Measurements from ENCODE around the gene CTDSP2. TPM values are rescaled to one million over a fixed set of nuclear protein-coding genes. Genes with fewer than 3 reads are reported as not detected.

The CTDSP2 gene
- total and polyA plus RNA-seq, 2 of the 8 experiments (the other 6 are each of a cell fraction or from before 2014, with no cell fraction given) = 71.3 to 91.7 TPM

DNA sequence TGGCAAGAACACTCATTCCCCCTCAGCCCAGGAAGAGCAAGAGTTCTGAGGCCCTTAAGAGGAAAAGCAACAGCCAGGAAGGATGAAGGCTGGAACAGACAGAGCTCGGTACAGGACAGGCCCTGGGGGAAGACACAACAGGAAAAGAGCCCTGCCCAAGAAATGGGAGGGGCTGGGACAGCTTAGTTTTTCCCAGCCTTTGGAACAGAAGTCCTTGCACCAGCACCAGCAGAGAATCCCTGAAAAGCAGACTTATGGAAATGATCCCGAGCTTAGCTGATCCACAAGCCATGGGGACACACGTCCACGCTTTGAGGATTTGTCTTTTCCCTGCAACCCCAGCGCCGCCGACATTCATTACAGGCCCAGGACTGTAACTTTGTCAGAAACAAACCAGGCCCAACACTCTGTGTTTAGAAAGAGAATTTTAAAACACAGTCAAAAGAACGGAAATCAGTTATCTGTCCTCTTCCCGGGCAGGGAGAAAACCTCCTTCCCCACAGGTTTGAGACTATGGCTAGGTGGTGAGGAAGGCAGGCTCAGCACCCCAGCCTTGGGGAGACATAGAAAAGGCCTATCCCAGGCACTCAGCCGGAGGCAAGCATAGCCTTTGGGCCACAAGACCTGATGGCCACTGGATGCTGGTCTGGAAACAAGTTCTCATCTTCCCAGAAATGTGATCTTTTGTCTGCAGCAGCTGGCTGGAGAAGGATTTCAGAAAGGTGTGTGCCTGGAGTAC is 24.0 kb downstream of the CTDSP2 start:
- Histone ChIP-seq H3K9me3 (ENCODE audit: insufficient read depth in 2 of 2, low read depth in 1 of 2, low read length in 1 of 2) (no peaks in the 10 kb centered on the region), H3K4me3 (ENCODE audit: extremely low read depth in 1 of 4, insufficient read depth in 2 of 4, low read depth in 3 of 4, low read length in 4 of 4) (no peak overlapping the region), H2BK15ac (ENCODE audit: low read length) (no peak overlapping the region), H2BK12ac (ENCODE audit: low read depth, low read length) (no peak overlapping the region), H2BK120ac (replicated peaks; ENCODE audit: low read depth, low read length) (no peak overlapping the region), H3K27me3 (replicated peaks in 1 of 4; ENCODE audit: control insufficient read depth in 3 of 4, extremely low read depth in 1 of 4, insufficient read depth in 3 of 4, low read length in 3 of 4) (no peaks in the 10 kb centered on the region), H3K79me1 (ENCODE audit: low read depth, low read length) (no peaks in the 10 kb centered on the region), H3K18ac (ENCODE audit: extremely low read depth, low read length) (no peak overlapping the region), H4K5ac (ENCODE audit: insufficient read length, low read depth, low read length) (no peak overlapping the region), H3K4me2 (ENCODE audit: insufficient read depth in 1 of 2, low read depth in 2 of 2, low read length in 2 of 2) (no peak overlapping the region), H3K14ac (ENCODE audit: insufficient read length) (no peak overlapping the region), H4K20me1 (replicated peaks in 1 of 2; ENCODE audit: control insufficient read depth in 1 of 2, insufficient read depth in 2 of 2, low read length in 2 of 2) (peaks cover 11 to 13% of the 10 kb centered on the region in 2 experiments), H3K23ac (ENCODE audit: insufficient read length) (no peak overlapping the region), H3K4ac (replicated peaks; ENCODE audit: insufficient read length, low read depth, low read length) (no peak overlapping the region), H4K91ac (replicated peaks; ENCODE audit: insufficient read length, low read length) (no peak overlapping the region), H3K27ac (ENCODE audit: low read depth, low read length) (no peak overlapping the region), H3K23me2 (ENCODE audit: low read depth, low read length) (no peaks in the 10 kb centered on the region), H3K56ac (replicated peaks; ENCODE audit: insufficient read length, low read depth, low read length) (no peak overlapping the region), H3K9ac (replicated peaks in 1 of 4; ENCODE audit: extremely low read depth in 1 of 4, low read depth in 3 of 4, low read length in 3 of 4) (no peak overlapping the region), H3K4me1 (replicated peaks in 1 of 4; ENCODE audit: control insufficient read depth in 3 of 4, insufficient read depth in 4 of 4, low read length in 3 of 4) (no peaks in the 10 kb centered on the region), H2AK5ac (ENCODE audit: low read depth, low read length) (no peak overlapping the region), H4K8ac (ENCODE audit: extremely low read depth, insufficient read depth, low read length) (no peak overlapping the region), H2BK5ac (ENCODE audit: low read depth, low read length) (no peak overlapping the region), H3K79me2 (ENCODE audit: control insufficient read depth in 1 of 2, insufficient read depth in 2 of 2, low read length in 2 of 2) (no peaks in the 10 kb centered on the region; a peak in 1 of 4 replicates), H2BK20ac (ENCODE audit: low read length) (no peak overlapping the region), H2AFZ (ENCODE audit: low read length) (no peak overlapping the region), H3K36me3 (ENCODE audit: control insufficient read depth in 2 of 4, insufficient read depth in 4 of 4, low read length in 3 of 4) (peaks cover 27 to 61% (median 47%) of the 10 kb centered on the region in 4 experiments)
- CTCF ChIA-PET (ENCODE audit: partially characterized antibody) = interaction anchor here (2.8 to 8.6 kb wide), 2 partner anchors 74 to 81 kb away, joined by 10 to 94 read pairs; no protein-coding TSS in a partner anchor
- 90% methylated on average over 10 of the region's 10 CpGs; no CpG with 5 or more reads in 1 of the 2 experiments for WGBS, 2 experiments (ENCODE audit: extremely low coverage in 1 of 2, insufficient coverage in 1 of 2, insufficient read length in 1 of 2, insufficient replicate concordance in 2 of 2, low coverage in 1 of 2, low lambda C conversion rate in 2 of 2, missing lambda C conversion rate in 1 of 2)
- FAIRE-seq (no peak), DNase-seq (ENCODE audit: low read depth in 1 of 2, low spot score in 2 of 2) (no peak)
- POLR2A ChIA-PET (ENCODE audit: partially characterized antibody) = interaction anchor here (0.9 to 9.6 kb wide), 6 partner anchors 8 to 46 kb away, joined by 3 to 71 read pairs (median 4); partner anchors contain the start of gene CTDSP2
- no peak for TF ChIP-seq POU5F1 (IDR thresholded peaks at IDR 0.05; ENCODE audit: low read depth, low read length)
- no peak for TF ChIP-seq SP4 (IDR thresholded peaks at IDR 0.05; ENCODE audit: low read length)
- no peak for TF ChIP-seq BRCA1 (IDR thresholded peaks at IDR 0.05; ENCODE audit: low read depth, low read length)
- no peak for TF ChIP-seq CHD2 (IDR thresholded peaks at IDR 0.05; ENCODE audit: low read length)
- TF ChIP-seq JUND (IDR thresholded peaks at IDR 0.05; ENCODE audit: low read length) = no peak
- no peak for TF ChIP-seq TAF1 (IDR thresholded peaks at IDR 0.05; ENCODE audit: low read depth, low read length)
- TF ChIP-seq SAP30 (IDR thresholded peaks at IDR 0.05; ENCODE audit: insufficient read depth, insufficient replicate concordance, low read length) = no peak
- TF ChIP-seq CEBPB (IDR thresholded peaks at IDR 0.05; ENCODE audit: low read depth, low read length) = no peak
- TF ChIP-seq NANOG (IDR thresholded peaks at IDR 0.05; ENCODE audit: insufficient read depth, low read depth, low read length, poor library complexity, severe bottlenecking) = no peak
- TF ChIP-seq TBP (IDR thresholded peaks at IDR 0.05; ENCODE audit: low read depth, low read length) = no peak
- no peak for TF ChIP-seq RFX5 (IDR thresholded peaks at IDR 0.05; ENCODE audit: borderline replicate concordance, low read depth, low read length)
- no peak for TF ChIP-seq SP1 (IDR thresholded peaks at IDR 0.05; ENCODE audit: low read depth, low read length)
- TF ChIP-seq GTF2F1 (IDR thresholded peaks at IDR 0.05; ENCODE audit: borderline replicate concordance, low read depth, low read length) = no peak
- no peak for TF ChIP-seq KDM5A (IDR thresholded peaks at IDR 0.05; ENCODE audit: low read length)

Measured in H1 (cell line).